Type B pancreatic cell (in vitro differentiated cells): Measurements from ENCODE around the gene HPN. TPM values are rescaled to one million over a fixed set of nuclear protein-coding genes. Genes with fewer than 3 reads are reported as not detected.
"Not testable (repeated sequence)": the region's sequence is repeated elsewhere in the genome, so short reads cannot be mapped to it uniquely, and the experiment has no call there.

Experiments
- DNase-seq: peaks from one replicate; pipeline ENCODE4 v3.0.0; 2021; ENCODE audit warnings: mixed read lengths; ENCODE audit not compliant: unreplicated experiment; ENCODE audit errors: extremely low spot score
- H3K27ac Mint-ChIP-seq: 2 replicates; pipeline ENCODE4 v1.8.0; 2021; ENCODE audit warnings: mild to moderate bottlenecking, mixed read lengths
- H3K27me3 Mint-ChIP-seq: 2 replicates; pipeline ENCODE4 v1.8.0; 2021; ENCODE audit warnings: mixed read lengths
- H3K36me3 Mint-ChIP-seq: 2 replicates; pipeline ENCODE4 v1.8.0; 2021; ENCODE audit warnings: mixed read lengths
- H3K4me1 Mint-ChIP-seq: one replicate; pipeline ENCODE4 v1.8.0; 2021; ENCODE audit warnings: mixed read lengths; ENCODE audit not compliant: unreplicated experiment
- H3K4me3 Mint-ChIP-seq: 2 replicates; pipeline ENCODE4 v1.8.0; 2021; ENCODE audit warnings: mild to moderate bottlenecking, mixed read lengths
- H3K9me3 Mint-ChIP-seq: 2 replicates; pipeline ENCODE4 v1.8.0; 2021; ENCODE audit warnings: mixed read lengths
- total RNA-seq: library from RNA; stranded (reverse); gene quantifications from 2 replicates; pipeline ENCODE4 v1.2.1, GENCODE V29; 2021; ENCODE audit warnings: low replicate concordance
- TF ChIP-seq, protein P1 (sequence below): fragments of 200-600 bp; sonication (generic); conservative IDR thresholded peaks from 2 replicates; pipeline ENCODE4 v1.5.0; 2021; ENCODE audit warnings: antibody characterized with exemption, mild to moderate bottlenecking

HPN gene
- total RNA-seq, 1 donor from 2014 or later: 15.1 TPM

DNA sequence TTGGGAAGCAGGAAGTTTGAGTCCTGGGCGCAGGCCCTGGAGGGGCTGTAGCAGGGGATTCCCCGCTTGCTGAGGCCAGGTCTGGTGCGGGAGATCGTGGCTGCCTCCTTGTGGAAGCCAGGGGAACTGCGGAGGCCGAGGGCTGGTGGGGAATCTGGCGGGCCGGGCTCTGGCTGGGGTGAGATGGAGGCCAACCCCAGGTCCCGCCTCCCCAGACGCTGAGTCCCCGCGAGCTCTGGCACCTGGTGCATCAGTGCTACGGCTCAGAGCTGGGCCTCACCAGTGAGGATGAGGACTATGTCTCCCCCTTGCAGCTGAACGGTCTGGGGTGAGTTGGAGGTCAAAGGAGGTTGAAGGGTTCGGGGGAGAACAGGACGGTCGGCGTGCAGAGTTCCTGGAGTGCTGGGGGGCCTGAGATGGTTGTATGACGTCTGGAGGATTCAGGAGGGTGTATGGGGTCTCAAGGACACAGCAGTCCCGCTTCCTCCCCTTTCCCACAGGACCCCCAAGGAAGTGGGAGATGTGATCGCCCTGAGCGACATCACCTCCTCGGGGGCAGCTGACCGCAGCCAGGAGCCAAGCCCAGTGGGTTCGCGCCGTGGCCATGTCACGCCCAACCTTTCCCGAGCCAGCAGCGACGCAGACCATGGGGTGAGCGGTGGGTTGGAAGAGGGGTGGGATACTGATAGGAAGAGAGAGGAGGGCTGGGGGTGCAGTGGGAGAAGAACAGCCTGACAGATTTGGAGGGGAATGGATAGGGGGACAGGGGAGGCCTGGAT, 28.3 kb upstream of the HPN start:
- TF ChIP-seq, protein P1, sequence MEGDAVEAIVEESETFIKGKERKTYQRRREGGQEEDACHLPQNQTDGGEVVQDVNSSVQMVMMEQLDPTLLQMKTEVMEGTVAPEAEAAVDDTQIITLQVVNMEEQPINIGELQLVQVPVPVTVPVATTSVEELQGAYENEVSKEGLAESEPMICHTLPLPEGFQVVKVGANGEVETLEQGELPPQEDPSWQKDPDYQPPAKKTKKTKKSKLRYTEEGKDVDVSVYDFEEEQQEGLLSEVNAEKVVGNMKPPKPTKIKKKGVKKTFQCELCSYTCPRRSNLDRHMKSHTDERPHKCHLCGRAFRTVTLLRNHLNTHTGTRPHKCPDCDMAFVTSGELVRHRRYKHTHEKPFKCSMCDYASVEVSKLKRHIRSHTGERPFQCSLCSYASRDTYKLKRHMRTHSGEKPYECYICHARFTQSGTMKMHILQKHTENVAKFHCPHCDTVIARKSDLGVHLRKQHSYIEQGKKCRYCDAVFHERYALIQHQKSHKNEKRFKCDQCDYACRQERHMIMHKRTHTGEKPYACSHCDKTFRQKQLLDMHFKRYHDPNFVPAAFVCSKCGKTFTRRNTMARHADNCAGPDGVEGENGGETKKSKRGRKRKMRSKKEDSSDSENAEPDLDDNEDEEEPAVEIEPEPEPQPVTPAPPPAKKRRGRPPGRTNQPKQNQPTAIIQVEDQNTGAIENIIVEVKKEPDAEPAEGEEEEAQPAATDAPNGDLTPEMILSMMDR: peak; percentile 92
- Mint-ChIP-seq H3K27me3 (no peaks in the 10 kb centered on the region), H3K4me3 (no peak overlapping the region), H3K36me3 (peaks cover 14% of the 10 kb centered on the region), H3K27ac (no peak overlapping the region), H3K9me3 (no peaks in the 10 kb centered on the region), H3K4me1 (peaks cover 5% of the 10 kb centered on the region)
- DNase-seq: peak; percentile 83

GRCh38 chr19:35013820-35014754, 27.4 kb upstream of the HPN start:
- H3K27me3 Mint-ChIP-seq: no peaks in the 10 kb centered on the region
- TF ChIP-seq, protein P1: no peak
- no peak overlapping the region for H3K27ac Mint-ChIP-seq
- H3K36me3 Mint-ChIP-seq: peaks cover 14% of the 10 kb centered on the region
- no peak overlapping the region for H3K4me3 Mint-ChIP-seq
- H3K9me3 Mint-ChIP-seq: no peaks in the 10 kb centered on the region
- no peak for DNase-seq
- H3K4me1 Mint-ChIP-seq: peaks cover 5% of the 10 kb centered on the region

GRCh38 chr19:35014774-35015173, 26.7 kb upstream of the HPN start:
- not testable (repeated sequence) for H3K4me1 Mint-ChIP-seq, H3K9me3 Mint-ChIP-seq, H3K4me3 Mint-ChIP-seq, H3K27ac Mint-ChIP-seq, DNase-seq, H3K27me3 Mint-ChIP-seq
- H3K36me3 Mint-ChIP-seq: peaks cover 18% of the 10 kb centered on the region

GRCh38 chr19:35015270-35015953, 26.1 kb upstream of the HPN start:
- TF ChIP-seq, protein P1: no peak
- Mint-ChIP-seq H3K27ac (no peak overlapping the region), H3K4me3 (no peak overlapping the region), H3K9me3 (no peaks in the 10 kb centered on the region), H3K36me3 (peaks cover 18% of the 10 kb centered on the region), H3K27me3 (no peaks in the 10 kb centered on the region), H3K4me1 (peaks cover 5% of the 10 kb centered on the region)
- DNase-seq: no peak

GRCh38 chr19:35015954-35016351, 25.6 kb upstream of the HPN start:
- no peak overlapping the region for H3K4me3 Mint-ChIP-seq
- peaks cover 5% of the 10 kb centered on the region for H3K4me1 Mint-ChIP-seq
- peaks cover 19% of the 10 kb centered on the region for H3K36me3 Mint-ChIP-seq
- no peak overlapping the region for H3K27ac Mint-ChIP-seq
- TF ChIP-seq, protein P1: no peak
- no peaks in the 10 kb centered on the region for H3K27me3 Mint-ChIP-seq
- DNase-seq: no peak
- H3K9me3 Mint-ChIP-seq: no peaks in the 10 kb centered on the region
